ENCODE measurements around the gene FUT8. TPM values are rescaled to one million over a fixed set of nuclear protein-coding genes. Genes with fewer than 3 reads are reported as not detected.
"Not testable (repeated sequence)": the region's sequence is repeated elsewhere in the genome, so short reads cannot be mapped to it uniquely, and the experiment has no call there.

Gene FUT8
- total RNA-seq, 1 donor from 2014 or later, result 10.1 TPM

DNA sequence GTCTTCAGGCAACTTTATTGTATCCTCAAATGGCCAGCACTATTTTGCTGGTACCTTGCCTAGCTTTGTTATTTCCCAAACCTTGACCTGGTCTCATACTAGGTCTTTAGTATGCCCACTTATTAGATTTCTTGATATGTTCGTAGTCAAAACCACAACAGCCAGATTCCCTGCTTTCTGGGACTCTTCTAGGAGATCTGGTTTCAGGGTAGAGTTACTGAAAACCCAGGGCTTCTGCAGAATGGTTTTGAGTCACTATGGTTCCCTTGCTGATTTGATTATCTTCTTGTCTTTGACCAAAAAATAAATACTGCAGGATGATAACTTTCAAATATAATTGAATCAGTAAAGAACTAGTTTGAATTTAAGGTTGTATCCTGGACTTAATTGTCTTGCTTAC, 211.2 kb downstream of the FUT8 start:
- no peak for ATAC-seq

DNA sequence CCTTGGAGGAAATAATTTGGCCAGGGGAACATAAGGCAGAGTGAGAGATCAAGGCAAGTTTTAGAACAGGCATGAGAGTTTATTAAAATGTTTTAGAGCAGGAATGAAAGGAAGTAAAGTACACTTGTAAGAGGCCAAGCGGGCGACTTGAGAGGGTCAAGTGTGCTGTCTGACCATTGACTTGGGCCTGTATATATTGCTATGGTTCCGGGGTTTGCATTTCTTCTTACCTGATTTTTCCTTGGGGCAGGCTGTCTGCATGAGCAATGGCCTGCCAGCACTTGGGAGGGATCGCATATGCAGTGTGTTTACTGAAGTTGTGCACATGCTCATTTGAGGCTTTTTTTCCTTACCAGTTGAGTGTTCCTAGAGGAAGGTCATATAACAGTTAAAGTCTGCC, 214.8 kb downstream of the FUT8 start:
- no peak for ATAC-seq

DNA sequence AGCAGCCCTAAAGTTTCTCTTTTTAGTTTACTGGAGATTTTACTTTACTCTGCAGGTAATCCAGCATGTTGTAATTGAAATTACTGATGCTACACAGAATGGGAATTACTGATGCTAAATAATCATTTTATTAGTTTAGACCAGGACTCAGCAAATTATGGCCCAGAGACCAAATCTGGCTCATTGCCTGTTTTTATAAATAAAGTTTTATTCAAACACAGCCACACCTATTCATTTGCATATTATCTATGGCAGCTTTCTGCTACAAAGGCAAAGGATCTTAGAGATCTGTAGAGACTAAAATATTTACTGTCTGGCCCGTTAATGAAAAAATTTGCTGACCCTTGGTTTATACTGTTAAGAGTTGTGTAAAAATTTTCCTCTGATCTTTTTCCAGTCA, 216.1 kb downstream of the FUT8 start:
- ATAC-seq, result no peak

DNA sequence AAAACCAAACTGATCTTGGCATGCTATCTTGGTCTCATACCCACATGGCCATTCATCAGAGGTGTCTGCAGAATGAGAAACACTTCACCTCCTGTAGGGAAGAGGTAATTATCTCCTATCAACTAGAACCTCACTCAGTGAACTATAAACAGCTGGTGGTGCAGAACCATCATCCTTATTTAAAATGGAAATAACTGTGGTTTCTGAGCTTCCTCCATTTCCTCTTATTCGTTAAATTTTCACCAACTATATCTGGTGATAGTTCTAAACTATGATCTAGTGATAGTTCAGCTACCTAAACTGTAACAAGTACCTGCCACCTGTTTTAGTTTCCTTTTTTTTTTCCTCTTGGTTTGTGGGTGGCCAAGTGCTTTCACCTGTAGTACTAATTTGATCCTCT, 218.5 kb downstream of the FUT8 start:
- ATAC-seq, result no peak

DNA sequence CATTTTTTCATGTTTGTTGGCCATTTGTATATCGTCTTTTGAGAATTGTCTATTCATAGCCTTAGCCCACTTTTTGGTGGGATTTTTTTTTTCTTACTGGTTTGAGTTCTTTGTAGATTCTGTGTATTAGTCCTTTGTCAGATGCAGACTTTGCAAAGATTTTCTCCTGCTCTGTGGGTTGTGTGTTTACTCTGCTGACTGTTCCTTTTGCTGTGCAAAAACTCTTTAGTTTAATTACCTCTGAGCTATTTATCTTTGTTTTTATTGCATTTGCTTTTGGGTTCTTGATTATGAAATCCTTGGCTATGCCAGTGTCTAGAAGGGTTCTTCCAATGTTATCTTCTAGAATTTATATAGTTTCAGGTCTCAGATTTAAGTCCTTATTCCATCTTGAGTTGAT, 220.0 kb downstream of the FUT8 start:
- ATAC-seq, result no peak

DNA sequence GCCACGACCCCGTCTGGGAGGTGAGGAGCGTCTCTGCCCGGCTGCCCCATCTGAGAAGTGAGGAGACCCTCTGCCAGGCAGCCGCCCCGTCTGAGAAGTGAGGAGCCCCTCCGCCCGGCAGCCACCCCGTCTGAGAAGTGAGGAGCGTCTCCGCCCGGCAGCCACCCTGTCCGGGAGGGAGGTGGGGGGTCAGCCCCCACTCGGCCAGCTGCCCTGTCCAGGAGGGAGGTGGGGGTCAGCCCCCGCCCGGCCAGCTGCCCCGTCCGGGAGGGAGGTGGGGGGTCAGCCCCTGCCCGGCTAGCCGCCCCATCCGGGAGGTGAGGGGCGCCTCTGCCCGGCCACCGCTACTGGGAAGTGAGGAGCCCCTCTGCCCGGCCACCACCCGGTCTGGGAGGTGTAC, 221.1 kb downstream of the FUT8 start:
- ATAC-seq, result not testable (repeated sequence)

DNA sequence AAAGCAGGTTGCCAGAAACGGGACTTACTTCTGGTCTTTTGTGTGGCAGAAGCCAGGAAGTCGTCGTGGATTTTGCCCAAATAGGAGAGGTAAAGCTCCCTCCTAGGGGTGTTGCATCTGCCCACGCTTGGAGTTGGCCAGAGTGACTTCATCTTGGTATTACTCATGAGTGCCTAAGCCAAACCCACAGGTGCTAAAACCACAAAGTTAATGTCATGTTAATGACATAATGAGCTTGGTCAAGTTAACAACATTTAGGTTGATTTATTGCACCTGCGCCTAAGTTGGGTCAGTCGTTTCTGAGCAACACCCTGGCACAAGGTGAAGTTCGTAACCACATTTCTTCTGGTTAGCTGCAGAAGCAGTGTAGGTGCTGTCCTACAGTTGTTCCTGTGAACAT, 225.2 kb downstream of the FUT8 start:
- ATAC-seq, result peak; percentile 79

DNA sequence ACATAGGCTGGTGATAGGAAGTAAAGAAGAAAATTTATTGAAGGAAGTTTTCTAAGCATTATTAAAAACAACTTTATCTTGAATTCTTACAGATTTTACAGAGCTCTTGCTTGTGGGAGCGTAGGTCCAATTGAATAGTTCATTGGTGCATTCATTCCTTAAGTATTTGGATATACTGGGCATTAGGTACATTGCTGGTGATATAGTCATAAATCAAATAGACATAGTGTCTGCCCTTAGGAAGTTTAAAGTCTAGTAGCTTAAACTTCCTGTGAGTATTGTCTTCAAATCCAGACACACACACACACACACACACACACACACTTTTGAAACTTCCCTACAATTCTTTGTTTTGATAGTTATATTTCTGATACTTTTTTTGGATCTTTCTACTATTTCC, 226.7 kb downstream of the FUT8 start:
- ATAC-seq, result no peak

DNA sequence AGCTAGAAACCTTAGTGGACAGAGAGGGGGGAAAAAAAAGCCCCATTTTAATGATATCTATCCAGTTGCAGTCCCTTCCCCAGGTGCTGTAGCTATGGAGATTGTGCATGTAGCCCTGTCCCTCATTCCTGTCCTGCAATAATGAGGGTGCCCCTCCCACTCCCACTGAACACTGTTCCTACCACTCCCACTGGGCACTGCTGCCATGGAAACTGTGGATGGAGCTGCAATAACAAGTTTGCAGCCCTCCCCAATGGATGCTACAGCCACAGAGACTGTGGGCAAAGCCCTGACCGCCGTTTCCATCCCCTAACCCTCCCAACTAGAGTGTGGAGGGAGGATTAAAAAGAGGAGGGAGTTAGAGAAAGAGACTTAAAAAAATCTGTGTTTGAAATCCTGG, 238.3 kb downstream of the FUT8 start:
- ATAC-seq, result no peak

DNA sequence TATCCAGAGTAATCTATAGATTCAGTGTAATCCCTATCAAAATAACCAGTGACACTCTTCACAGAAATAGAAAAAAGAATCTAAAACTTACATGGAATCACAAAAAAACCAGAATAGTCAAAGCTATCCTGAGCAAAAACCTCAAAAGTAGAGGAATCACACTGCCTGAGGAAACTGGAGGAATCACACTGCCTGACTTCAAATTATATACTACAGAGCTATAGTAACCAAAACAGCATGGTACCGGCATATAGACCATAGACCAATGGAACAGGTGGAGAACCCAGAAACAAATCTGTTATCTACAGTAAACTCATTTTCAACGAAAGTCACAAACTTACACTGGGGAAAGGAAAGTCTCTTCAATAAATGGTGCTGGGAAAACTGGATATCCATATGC, 244.0 kb downstream of the FUT8 start:
- ATAC-seq, result no peak

DNA sequence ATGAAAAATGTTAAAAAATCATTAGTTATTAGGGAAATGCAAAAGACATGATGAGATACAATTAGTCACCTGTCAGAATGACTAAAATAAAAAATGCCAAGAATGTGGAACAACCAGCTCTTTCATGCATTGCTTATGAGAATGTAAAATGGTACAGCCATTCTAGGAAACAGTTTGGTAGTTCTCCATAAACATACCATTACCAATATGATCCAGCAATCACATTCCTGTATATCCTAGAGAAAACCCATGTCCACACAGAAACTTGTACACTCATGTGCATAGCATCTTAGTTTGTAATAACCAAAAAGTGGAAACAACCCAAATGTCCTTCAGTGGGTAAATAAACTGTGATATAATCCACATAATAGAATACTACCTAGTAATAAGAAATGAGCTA, 245.7 kb downstream of the FUT8 start:
- ATAC-seq, result no peak

DNA sequence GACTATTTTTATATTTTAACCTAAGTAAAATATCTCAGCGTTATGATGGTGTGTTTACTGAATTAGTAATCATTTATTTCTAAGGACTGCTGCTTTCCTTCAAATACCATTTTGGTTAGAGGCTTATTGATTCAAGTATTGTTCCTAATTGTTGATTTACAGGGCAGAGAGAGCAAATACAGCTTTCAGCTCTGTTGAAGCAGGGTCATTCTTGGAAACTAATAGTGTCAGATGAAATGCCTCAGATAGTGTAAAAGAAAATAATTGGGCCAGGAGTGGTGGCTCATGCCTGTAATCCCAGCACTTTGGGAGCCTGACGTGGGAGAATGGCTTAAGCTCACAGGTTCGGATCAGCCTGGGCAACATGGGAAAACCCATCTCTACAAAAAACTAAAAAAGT, 249.3 kb downstream of the FUT8 start:
- ATAC-seq, result no peak

DNA sequence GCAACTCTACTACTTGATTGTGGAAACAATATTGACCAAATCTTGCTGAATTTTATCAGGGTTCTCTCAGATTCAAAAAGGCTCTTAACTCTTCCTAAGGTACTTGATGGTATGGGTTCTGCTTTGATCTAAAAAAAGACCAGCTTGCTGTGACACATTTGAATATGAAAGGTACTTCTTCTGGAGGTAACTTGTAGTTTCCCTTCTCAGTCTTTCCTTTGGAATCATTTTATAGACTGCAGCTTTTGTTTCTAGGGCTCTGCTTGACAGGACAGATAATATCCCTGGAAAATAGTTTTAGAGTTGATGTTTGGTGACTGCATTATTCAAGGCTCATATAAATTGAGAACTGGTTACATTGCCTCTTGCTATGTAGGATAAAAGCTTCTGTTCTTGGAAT, 251.9 kb downstream of the FUT8 start:
- no peak for ATAC-seq

DNA sequence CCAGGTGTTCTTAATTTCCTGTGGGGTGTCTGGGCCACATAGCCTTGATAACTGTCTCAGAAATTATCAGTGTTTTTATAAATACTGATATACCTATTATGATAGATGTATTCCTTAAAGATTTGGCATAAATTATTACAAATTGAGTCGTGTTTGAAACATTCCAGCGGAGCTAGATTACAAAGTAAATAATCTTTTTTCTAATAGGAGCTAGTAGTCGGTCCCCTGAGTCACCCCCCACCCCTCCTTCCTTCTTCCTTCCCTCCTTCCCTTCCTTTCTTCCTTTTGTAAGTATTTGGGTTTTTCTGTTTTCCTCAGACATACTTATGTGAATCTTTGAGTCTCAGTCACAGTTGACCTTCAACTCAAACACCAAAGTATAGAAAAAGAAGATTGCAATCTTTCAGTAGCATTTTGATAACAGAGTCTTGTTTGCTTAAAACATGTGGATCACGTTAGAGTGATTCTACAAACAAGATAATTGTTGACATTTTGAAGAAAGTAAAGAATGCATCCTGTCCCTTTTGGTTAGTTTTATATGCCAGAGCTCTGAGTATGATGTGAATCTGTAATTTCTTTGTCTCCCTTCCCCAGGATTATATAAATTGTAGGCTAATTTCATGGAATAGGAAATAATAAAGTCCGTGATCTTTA, 264.0 kb downstream of the FUT8 start:
- no peak for ATAC-seq

DNA sequence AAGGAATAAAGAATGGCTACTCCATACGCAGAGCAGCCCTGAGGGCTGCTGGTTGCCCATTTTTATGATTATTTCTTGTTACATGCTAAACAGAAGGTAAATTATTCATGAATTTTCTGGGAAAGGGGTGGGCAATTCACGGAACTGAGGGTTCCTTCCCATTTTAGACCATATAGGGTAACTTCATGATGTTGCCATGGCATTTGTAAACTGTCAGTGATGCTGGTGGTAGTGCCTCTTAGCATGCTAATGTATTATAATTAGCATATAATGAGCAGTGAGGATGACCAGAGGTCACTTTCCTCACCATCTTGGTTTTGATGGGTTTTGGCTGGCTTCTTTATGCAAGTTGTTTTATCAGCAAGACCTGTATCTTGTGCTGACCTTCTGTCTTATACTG, 273.0 kb downstream of the FUT8 start:
- ATAC-seq, result no peak

DNA sequence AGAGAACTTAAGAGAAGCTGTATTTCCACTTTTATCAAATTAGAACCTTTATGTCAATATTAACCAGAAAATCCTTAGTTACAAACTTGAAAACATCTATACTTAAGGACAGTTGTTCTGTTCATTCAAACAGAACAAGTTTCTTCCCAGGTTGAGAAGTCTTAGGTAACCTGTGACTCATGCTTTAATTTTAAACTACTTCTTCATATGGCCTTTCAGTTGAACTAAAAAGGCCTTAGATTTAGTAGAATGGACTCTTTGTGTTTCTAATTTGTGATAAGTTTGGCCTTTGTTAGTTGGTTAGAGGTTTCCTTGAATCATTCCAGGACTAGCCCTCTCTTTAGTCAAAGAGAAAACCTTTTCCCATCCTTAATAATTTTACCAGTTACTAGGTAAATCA, 274.2 kb downstream of the FUT8 start:
- ATAC-seq, result no peak

DNA sequence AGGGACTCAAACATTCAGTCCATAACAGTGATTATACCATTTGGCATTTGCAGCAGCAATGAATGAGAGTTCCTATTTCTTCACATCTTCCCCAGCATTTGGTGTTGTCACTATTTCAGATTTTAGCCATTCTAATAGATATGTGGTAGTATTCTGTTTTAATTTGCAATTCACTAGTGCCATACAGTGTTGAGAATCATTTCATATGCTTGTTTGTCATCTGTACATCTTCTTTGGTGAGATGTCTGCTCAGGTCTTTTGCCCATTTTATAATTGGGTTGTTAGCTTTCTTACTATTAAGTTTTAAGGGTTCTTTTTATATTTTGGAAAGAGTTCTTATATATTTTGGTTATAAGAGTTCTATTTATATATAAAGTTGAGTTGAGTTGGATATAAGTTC, 276.5 kb downstream of the FUT8 start:
- no peak for ATAC-seq

DNA sequence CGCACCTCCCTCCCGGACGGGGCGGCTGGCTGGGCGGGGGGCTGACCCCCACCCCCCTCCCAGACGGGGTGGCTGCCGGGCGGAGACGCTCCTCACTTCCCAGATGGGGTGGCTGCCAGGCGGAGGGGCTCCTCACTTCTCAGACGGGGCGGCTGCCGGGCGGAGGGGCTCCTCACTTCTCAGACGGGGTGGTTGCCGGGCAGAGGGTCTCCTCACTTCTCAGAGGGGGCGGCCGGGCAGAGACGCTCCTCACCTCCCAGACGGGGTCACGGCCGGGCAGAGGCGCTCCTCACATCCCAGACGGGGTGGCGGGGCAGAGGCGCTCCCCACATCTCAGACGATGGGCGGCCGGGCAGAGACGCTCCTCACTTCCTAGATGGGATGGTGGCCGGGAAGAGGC, 280.0 kb downstream of the FUT8 start:
- ATAC-seq, result not testable (repeated sequence)

DNA sequence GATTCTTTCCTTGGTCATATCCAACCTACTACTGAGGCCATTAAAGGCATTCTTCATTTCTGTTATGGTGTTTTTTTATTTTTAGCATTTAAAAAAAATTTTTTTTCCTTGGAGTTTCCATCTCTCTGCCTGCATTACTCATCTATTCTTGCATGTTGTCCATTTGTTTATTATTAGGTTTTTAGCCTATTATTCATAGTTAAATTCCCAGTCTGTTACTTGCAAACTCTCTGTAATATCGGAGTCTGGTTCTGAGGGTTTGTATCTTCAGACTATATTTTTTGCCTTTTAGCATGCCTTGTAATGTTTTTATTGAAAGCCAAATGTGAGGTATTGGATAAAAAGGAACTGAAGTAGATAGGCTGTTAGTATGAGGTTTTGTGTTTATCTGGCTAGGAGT, 284.3 kb downstream of the FUT8 start:
- no peak for ATAC-seq

DNA sequence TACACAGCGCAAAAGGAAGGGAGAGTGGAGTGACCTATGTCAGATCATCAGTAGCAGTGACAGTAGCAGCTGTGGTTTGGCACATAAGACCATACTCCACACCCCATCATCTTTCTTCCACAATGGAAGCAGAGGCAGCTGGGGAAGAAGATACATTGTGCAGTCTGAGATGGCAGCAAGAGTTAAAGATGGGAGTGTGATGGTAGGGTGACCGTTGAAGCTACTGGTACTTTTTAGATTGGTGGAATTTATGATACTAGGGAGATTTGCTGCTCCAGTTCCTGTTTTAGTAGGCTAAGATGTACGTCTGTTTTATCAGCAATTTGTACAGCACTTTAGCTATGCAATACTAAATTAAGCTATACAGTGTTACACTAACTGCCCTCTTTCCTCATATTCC, 291.0 kb downstream of the FUT8 start:
- ATAC-seq, result no peak

DNA sequence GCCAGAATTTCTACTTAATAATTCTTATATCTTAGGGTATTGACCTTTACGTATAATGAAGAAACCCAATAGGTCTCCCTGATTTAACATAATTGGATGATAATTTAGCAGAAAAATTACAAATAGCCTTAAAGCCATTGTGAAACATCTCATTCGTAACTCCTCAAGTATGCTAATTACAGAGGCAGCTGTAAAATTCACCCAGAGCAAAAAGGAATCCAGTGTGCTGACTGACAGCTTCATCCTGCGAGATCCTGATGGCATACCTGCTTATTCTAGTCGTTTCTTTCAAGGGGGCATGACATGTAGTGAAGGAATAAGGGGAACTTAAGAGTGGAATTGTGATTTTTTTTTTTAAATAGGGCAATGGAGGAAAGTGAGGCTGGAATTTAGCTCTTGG, 291.5 kb downstream of the FUT8 start:
- ATAC-seq, result no peak

DNA sequence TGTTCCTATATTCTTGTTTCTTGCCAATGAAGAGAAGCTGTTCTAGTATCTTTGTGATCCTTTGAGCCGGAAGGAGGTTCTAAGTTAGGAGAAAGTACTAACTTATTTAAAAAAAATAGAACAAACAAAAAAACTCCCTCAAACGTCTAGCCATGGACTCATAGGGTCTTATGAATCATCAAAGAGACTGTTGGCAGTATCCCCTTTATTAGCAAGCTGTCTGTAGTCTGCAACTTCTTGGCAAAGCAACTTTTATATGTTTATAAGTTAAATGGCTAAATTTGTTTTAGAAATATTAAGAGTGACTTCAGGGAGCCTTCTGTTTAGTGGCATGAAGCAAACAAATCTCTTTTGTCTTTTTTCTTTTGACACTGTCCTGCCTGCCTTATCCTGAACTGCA, 291.9 kb downstream of the FUT8 start:
- ATAC-seq, result no peak

DNA sequence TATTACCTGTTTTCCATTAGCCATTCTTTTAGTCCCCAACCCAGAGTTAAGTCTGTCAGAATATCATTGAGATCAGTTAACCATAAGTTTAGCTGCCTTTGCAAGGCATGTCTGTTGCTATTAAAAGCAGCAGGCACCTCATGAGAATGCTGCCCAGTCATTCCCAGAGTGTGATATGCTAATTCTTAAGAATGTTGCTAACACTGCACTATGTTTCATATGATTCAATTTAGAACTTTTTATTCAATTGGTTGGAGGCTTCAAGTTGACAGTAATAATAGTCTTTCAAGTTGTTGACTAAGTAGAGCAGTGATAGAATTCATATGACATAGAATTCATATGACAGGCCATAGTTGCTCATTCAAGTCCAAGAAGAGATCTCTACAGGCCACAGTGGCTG, 292.3 kb downstream of the FUT8 start:
- no peak for ATAC-seq

DNA sequence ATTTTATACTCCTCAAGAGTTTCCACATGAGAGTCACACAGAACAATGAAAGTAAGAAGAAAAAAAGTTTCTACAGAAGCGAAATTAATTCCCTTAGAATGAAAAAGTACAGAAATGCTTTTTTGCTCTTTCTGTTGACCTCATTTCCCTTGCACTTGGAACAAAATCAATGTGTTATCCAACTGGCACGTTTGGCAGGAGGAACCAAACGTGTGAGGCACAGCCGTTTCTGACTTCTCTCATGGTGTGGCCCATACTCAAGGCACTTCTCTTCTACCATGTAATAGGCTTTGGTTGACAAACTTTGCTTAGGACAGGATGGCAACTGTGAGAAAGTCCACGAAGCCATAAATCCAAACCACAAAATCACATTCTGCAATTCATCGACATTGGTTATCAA, 297.0 kb downstream of the FUT8 start:
- no peak for ATAC-seq

DNA sequence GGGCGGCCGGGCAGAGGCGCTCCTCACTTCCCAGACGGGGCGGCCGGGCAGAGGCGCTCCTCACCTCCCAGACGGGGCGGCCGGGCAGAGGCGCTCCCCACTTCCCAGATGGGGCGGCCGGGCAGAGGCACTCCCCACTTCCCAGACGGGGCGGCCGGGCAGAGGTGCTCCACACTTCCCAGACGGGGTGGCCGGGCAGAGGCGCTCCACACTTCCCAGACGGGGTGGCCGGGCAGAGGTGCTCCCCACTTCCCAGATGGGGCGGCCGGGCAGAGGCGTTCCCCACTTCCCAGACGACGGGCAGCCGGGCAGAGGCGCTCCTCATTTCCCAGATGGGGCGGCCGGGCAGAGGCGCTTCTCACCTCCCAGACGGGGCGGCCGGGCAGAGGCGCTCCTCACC, 304.3 kb downstream of the FUT8 start:
- ATAC-seq, result not testable (repeated sequence)
